Peyer's patch (tissue), 4 donors: Measurements from ENCODE around the gene CSGALNACT2.

Experiments
- POLR2A ChIP-seq, 2 donors: fragments of 450-650 bp; IDR thresholded peaks; one replicate each; pipeline ENCODE4 v1.5.1; 2017; ENCODE audit warnings: antibody characterized with exemption in 2 of 2, mild to moderate bottlenecking in 2 of 2, moderate library complexity in 2 of 2
- TF ChIP-seq, protein P1 (sequence below), 6 experiments: fragments of 450-650 bp in 4 of 6; fragments of 200-600 bp in 2 of 6; sonication (generic) in 1 of 6; IDR thresholded peaks; one replicate each; pipeline ENCODE4 v1.5.1; 2017 to 2019; ENCODE audit warnings: antibody characterized with exemption in 6 of 6, mild to moderate bottlenecking in 3 of 6, moderate library complexity in 1 of 6

DNA sequence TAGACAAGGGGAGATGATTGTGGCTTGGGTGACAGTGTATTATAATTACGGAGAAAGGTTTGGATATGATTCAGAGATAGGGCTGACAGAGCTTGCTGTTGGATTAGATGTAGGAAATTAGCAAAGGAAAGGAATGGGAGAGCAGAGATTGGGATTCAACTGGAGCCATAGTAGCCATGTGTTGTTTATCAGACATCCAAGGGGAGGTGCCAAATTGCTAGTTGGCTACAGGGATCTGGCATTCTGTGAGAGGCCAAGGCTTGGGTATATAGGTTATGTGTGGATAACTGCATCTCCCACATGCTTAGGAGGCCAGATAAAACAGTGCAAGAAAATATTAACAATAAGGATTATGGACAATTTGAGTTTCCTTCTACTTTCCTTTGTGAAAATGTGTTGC is 34.9 kb downstream of the CSGALNACT2 start:
- TF ChIP-seq POLR2A (IDR thresholded peaks at IDR 0.05): no peak
- TF ChIP-seq, protein P1, sequence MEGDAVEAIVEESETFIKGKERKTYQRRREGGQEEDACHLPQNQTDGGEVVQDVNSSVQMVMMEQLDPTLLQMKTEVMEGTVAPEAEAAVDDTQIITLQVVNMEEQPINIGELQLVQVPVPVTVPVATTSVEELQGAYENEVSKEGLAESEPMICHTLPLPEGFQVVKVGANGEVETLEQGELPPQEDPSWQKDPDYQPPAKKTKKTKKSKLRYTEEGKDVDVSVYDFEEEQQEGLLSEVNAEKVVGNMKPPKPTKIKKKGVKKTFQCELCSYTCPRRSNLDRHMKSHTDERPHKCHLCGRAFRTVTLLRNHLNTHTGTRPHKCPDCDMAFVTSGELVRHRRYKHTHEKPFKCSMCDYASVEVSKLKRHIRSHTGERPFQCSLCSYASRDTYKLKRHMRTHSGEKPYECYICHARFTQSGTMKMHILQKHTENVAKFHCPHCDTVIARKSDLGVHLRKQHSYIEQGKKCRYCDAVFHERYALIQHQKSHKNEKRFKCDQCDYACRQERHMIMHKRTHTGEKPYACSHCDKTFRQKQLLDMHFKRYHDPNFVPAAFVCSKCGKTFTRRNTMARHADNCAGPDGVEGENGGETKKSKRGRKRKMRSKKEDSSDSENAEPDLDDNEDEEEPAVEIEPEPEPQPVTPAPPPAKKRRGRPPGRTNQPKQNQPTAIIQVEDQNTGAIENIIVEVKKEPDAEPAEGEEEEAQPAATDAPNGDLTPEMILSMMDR (IDR thresholded peaks at IDR 0.05): no peak
